ENCODE measurements around the gene GAB2. TPM values are rescaled to one million over a fixed set of nuclear protein-coding genes. Genes with fewer than 3 reads are reported as not detected.

The GAB2 gene
- total RNA-seq, 2 experiments from 2014 or later, result 1.4 to 1.8 TPM

- intact Hi-C loops (cut with micrococcal nuclease), result no loop called here
Measured at GRCh38 chr11:78170874-78171549, 246.6 kb downstream of the GAB2 start.

GRCh38 chr11:78170413-78170812, 247.2 kb downstream of the GAB2 start:
- Mint-ChIP-seq H3K36me3 (ENCODE audit: low read depth) (peaks cover 8% of the 10 kb centered on the region), H3K27ac (no peak overlapping the region), H3K9me3 (no peaks in the 10 kb centered on the region), H3K4me3 (no peak overlapping the region), H3K4me1 (ENCODE audit: low read depth) (no peaks in the 10 kb centered on the region), H3K27me3 (no peaks in the 10 kb centered on the region)
- DNase-seq (no peak), ATAC-seq (no peak)
- TF ChIP-seq, protein P1, sequence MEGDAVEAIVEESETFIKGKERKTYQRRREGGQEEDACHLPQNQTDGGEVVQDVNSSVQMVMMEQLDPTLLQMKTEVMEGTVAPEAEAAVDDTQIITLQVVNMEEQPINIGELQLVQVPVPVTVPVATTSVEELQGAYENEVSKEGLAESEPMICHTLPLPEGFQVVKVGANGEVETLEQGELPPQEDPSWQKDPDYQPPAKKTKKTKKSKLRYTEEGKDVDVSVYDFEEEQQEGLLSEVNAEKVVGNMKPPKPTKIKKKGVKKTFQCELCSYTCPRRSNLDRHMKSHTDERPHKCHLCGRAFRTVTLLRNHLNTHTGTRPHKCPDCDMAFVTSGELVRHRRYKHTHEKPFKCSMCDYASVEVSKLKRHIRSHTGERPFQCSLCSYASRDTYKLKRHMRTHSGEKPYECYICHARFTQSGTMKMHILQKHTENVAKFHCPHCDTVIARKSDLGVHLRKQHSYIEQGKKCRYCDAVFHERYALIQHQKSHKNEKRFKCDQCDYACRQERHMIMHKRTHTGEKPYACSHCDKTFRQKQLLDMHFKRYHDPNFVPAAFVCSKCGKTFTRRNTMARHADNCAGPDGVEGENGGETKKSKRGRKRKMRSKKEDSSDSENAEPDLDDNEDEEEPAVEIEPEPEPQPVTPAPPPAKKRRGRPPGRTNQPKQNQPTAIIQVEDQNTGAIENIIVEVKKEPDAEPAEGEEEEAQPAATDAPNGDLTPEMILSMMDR (IDR thresholded peaks at IDR 0.05), result no peak
- ChIA-PET CTCF (no interaction called here), POLR2A (interaction anchor here (1.0 kb wide), 1 partner anchor 10 kb away, joined by 3 read pairs; no protein-coding TSS in a partner anchor)
- intact Hi-C loops (cut with micrococcal nuclease), result no loop called here

More at GRCh38 chr11:78170874-78171549, 246.6 kb downstream of the GAB2 start:
- TF ChIP-seq, protein P1 (IDR thresholded peaks at IDR 0.05), result no peak
- CTCF ChIA-PET, result no interaction called here
- POLR2A ChIA-PET, result interaction anchor here (1.0 kb wide), 1 partner anchor 10 kb away, joined by 3 read pairs; no protein-coding TSS in a partner anchor
- Mint-ChIP-seq H3K9me3 (no peaks in the 10 kb centered on the region), H3K4me3 (no peak overlapping the region), H3K36me3 (ENCODE audit: low read depth) (peaks cover 9% of the 10 kb centered on the region), H3K27me3 (no peaks in the 10 kb centered on the region), H3K27ac (no peak overlapping the region), H3K4me1 (ENCODE audit: low read depth) (no peaks in the 10 kb centered on the region)
- no peak for DNase-seq
- no peak for ATAC-seq

DNA sequence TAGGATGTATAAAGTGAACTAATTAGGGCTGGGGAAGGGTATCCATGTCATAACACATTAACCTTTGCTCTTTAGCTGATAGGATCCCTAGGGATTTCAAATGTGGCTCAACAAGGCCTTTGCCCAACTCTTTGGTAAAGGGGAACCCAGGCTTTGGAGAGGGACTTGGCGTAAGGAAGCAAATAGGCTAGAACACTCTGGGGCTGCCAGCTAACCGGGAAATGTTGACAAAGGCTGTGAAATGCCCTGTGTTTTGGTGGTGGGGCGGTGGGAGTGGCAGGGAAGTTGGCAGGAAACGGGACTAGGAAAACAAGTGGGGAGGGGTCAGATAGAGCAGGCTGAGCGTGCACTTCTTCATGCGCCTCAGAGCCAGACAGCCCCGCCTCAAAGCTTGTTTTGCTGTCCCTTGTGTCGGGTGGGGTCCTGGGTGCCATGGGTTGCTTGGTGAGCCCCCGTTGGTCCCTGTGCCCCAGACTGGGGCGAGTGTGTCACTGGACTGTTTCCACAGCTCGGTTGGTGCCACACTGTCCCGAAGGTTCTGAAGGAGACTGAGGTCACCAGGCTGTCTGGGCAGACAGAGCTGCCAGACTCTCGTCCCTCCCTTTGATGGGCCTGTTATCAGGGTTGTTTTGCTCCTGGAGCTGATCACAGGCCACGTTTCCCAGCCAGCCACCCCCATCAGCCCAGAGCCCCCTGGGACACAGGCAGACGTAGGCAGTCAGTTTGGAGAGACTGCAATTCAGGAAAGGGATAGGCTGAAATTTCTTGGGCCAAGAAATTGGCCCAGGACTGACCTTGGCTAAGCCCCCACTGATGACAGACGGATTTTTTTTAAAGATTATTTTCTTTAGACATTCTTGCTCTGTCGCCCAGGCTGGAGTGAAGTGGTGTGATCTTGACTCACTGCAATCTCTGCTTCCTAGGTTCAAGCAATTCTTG, 248.8 kb downstream of the GAB2 start:
- no peak overlapping the region for H3K4me3 Mint-ChIP-seq
- H3K27ac Mint-ChIP-seq, result no peak overlapping the region
- no peaks in the 10 kb centered on the region for H3K4me1 Mint-ChIP-seq (ENCODE audit: low read depth)
- POLR2A ChIA-PET, result interaction anchor here (0.9 kb wide), 1 partner anchor 396 kb away, joined by 3 read pairs; no protein-coding TSS in a partner anchor
- H3K27me3 Mint-ChIP-seq, result no peaks in the 10 kb centered on the region
- intact Hi-C loops (cut with micrococcal nuclease), result no loop called here
- TF ChIP-seq, protein P1 (IDR thresholded peaks at IDR 0.05), result no peak
- CTCF ChIA-PET, result no interaction called here
- peaks cover 5% of the 10 kb centered on the region for H3K36me3 Mint-ChIP-seq (ENCODE audit: low read depth)
- no peak for ATAC-seq
- H3K9me3 Mint-ChIP-seq, result no peaks in the 10 kb centered on the region
- no peak for DNase-seq

DNA sequence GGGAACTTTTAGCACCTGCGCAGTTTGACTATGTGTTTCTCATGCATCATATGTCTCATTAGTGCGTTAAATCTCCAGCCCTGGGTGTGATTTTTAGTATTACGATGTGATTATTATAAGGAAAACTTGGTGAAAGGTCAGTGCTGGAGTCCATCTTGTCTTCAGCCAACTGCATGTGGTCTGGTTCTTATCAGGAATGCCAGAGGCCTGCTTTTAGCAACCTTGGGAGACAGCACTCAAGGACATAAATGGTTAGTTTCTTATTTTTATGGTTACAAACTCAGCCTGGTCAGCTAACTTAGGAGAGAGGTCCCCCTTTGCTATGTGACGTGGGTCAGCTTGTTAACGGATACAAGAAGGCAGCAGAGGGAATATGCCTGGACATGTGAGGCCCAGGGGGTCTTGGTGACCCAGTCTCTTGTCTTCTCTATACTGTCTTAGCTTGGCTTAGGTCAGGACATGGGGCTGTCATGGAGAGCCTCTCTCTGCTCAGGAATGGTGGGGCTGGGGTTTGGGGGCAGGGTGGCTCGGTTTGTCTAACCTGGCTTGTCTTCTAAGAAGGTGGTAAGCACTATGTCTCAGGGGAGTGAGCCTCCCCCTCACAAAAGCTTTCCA, 250.7 kb downstream of the GAB2 start:
- TF ChIP-seq, protein P1 (IDR thresholded peaks at IDR 0.05), result no peak
- DNase-seq (no peak), ATAC-seq (no peak)
- intact Hi-C loops (cut with micrococcal nuclease), result no loop called here
- ChIA-PET POLR2A (no interaction called here), CTCF (interaction anchor here (1.0 kb wide), 1 partner anchor 16 kb away, joined by 3 read pairs; no protein-coding TSS in a partner anchor)
- H3K36me3 Mint-ChIP-seq (ENCODE audit: low read depth), result no peaks in the 10 kb centered on the region
- H3K9me3 Mint-ChIP-seq, result no peaks in the 10 kb centered on the region
- H3K4me3 Mint-ChIP-seq, result no peak overlapping the region
- H3K27me3 Mint-ChIP-seq, result no peaks in the 10 kb centered on the region
- H3K27ac Mint-ChIP-seq, result no peak overlapping the region
- H3K4me1 Mint-ChIP-seq (ENCODE audit: low read depth), result no peaks in the 10 kb centered on the region

Other genes starting within 250 kb of the GAB2 start
- 1 to 10 TPM; 4.1 to 5.2 TPM for gene KCTD21, start 229.2 kb downstream of the GAB2 start, total RNA-seq
- gene USP35, start 228.9 kb downstream of the GAB2 start, total RNA-seq, result 1 to 10 TPM; 6.8 to 7.7 TPM
- gene NARS2, start 157.0 kb upstream of the GAB2 start, total RNA-seq, result 10 to 100 TPM; 26.2 to 32.1 TPM

Data from activated CD8-positive, alpha-beta T cell treated with anti-CD3 and anti-CD28 coated beads for 36 hours (primary cell).